GM18517 (cell line): ENCODE results near the gene MEDAG.

Source experiments
- ATAC-seq: cut with Tn5 transposase; IDR thresholded peaks from one replicate; pipeline ENCODE4 v1.9.1; 2021; ENCODE audit warnings: mild to moderate bottlenecking, moderate library complexity; ENCODE audit not compliant: unreplicated experiment

MEDAG gene

DNA sequence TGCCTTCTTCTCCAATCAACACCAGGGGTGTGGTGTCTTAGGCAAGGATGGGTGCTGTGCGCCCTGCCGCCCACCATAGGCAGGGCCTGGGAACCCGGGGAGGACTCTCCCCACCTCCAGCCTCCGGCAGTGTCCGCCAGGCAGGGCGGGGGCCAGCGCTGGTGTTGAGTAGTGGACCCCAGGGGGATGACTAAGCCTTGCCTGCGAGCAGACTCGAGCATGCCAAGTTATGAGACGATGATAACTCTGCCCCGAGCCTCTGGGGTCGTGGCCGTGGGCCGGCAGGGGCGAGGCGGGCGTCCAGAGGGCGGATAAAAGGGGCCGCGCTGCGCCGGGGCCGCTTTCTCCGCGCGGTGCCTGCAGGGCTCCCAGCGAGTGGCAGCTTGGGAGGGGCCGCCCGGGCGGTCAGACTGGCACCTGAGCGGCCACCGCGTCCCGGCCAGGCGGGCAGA, at the start of gene MEDAG:
TSS of gene MEDAG (plus strand) at position 340 of the 452 bp plus-strand sequence. CDS start 245 bp downstream, outside the sequence.
- ATAC-seq: no peak

DNA sequence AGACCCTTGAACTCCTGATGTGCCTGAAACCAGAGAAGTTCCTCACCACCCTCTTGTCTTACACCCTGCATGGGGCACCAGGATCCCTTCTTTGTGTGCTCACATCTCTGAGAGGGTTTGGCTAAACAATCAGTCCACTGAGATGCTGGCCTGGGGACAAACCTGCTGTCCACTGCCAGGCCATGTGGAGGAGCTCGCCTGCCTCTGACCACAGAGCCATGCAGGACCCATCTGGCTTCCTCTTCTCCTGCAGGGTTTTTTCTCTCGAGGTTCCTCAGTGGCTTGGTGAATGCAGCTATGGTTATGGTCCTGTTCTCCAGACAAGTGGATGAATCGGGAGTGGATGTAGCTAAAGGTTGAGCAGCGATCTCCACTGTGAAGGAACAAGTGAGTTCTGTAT, 49.1 kb upstream of the MEDAG start:
- ATAC-seq: no peak

DNA sequence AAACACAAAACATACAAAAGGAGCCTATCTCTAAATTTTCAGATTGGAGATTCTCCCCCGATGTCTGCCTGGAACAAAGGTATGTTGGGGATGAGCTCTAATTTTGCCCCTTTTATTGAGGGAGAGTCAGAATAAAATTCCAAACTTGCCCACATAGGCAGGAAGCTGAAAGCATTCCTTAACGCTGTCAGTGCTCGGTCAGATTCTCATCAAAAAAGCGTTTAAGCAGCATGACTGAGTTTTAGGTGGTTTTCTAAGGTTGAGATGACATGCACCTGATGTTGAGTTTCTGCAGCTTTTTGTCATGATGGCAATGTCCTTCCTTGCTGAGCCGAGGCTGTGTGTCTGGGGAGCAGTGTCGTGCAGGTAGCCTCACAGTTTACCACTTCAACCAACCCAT, 48.4 kb upstream of the MEDAG start:
- ATAC-seq: no peak

DNA sequence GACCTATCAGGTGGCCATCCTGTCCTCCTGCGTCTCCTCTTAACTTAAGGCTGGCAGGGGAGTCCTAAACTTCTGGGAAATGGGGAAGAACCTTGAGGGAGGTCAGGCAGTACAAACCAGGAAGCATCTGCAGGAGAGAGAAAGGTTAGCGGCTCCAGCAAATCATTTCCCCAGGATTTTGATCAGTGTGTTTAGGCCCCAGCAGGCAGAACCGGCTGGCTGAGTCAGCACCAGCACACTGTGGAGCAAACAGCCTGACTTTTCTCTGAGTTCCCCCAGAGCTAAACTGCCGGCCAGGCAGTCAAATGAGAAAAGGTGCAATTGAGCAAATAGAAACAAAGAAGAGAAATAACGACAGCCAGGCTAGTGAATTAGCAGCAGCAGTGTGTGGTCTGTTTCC, 46.7 kb upstream of the MEDAG start:
- ATAC-seq: no peak

DNA sequence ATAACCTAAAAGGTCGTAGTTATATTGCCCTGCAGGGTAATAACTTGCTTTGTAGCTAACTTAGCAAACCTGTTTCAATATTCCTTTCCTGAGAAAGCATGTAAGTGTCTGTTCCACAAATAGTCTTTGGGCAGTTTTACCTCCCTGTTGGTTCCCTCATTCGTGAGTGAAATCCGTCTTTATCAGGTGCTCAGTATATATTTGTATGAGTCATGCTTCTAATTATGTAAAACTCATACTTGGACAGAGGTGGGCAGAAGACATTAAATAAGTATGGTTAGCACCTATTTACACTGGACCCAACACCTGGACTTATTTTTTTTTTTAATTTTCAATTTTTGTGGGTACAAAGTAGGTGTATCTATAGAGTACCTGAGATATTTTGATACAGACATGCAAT, 44.9 kb upstream of the MEDAG start:
- ATAC-seq: no peak

DNA sequence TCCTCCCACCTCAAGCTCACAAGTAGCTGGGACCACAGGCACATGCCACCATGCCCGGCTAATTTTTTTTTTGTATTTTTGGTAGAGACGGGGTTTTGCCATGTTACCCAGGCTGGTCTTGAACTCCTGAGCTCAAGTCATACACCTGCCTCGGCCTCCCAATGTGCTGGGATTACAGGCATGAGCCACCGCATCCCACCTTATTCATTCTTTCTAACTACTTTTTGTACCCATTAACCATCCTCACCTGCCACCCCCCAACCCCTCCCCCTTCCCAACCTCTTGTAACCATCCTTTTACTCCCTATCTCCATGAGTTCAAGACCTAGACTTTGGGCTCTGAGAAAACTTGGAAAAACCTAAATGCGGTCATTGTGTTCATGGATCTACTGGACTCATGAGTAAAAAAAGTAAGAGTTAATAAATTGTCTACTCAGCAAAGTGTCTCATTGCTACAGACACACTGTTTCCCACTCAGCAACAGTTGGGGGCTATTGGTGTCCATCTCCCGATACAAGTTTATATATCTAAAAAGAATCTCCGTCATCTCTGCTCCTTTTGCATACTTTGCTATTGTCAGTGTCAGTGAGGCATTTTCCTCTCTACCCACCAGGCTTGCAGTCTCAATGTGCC, 44.1 kb upstream of the MEDAG start:
- no peak for ATAC-seq

DNA sequence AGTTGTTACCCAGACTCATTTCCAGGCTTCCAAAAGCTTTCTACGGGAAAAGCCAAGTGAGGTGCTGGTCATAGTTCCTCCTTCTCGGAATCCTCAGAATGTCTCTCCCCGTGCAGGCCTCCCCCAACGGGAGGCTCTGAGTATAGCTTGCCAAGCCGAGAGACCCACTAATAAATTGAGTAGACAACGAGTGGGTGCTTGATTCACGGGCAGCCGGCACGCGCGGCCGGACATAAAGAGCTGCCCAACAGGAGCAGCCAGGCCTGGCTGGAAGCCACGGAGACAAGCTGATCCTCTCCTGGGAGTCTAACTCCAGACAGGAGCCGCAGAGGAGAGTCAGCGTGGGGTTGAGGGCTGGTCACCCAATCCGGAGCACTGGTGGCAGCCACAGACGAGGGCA, 43.4 kb upstream of the MEDAG start:
- no peak for ATAC-seq

DNA sequence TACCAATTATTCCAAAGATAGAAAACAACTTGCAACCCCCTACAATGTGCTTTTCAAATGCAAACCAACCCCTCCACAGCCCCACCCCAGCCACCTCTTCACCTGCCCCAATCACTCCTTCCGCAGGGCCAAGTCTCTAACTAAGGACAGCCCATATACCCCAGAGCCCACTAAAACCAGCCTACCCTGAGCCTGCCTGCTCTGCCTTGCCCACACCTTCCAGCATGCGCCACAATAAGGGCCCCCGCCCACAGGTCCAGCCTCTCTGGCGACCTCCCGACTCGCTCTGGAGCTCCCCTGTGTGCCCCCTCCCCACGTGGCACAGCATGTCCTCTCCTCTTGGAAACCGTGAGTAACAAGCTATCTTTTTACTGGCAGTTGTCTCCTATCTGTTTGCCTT, 42.8 kb upstream of the MEDAG start:
- no peak for ATAC-seq

DNA sequence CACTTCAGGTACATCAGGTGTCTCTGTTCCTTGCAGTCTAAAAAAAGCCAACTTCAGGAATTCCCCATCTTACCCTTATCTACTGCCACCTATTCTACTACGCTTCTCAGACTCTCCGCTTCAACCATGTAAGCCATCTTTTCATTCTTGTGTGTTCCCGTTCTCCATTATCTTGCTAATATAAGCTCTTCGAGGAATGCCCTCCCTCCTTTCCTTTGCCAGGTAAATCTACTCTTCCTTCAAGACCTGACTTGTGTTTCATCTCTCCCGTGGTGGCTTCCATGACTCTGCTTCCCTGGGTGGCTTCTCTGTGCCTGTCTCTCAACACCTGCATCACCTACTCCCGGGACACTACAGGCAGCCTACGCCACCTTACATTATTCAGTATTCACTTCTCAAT, 42.3 kb upstream of the MEDAG start:
- ATAC-seq: no peak

DNA sequence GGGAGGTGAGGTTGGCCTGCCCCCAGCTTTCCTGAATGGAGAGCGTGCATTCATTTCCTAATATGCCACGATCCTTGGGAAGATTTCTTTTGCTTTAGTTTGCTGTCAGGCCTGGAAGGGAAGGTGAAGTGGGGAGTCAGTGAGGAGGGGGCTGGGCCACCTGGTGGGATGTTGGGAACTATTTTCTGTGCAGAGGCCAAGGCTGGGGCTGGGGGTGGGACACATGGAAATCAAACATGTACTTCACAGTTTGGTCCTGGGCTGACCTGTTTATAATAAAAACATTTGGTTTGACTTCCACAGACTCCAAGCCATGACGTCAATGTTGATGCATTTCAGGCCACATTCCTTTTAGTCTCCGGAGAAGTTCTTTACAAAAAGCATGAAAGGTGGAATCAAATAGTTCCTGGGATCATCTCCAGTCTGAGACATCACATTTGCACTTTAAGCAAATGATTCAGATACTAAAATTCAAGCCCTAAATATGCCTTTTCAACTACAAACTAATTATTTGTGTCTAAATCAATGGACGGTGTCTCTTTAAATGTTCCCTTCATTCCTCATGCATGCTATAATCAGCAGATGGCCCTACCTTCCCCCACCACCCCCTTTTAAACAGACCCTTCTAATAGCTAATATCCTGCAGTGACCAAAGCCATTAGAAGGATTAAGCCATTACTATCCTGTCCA, 41.5 kb upstream of the MEDAG start:
- ATAC-seq: no peak

DNA sequence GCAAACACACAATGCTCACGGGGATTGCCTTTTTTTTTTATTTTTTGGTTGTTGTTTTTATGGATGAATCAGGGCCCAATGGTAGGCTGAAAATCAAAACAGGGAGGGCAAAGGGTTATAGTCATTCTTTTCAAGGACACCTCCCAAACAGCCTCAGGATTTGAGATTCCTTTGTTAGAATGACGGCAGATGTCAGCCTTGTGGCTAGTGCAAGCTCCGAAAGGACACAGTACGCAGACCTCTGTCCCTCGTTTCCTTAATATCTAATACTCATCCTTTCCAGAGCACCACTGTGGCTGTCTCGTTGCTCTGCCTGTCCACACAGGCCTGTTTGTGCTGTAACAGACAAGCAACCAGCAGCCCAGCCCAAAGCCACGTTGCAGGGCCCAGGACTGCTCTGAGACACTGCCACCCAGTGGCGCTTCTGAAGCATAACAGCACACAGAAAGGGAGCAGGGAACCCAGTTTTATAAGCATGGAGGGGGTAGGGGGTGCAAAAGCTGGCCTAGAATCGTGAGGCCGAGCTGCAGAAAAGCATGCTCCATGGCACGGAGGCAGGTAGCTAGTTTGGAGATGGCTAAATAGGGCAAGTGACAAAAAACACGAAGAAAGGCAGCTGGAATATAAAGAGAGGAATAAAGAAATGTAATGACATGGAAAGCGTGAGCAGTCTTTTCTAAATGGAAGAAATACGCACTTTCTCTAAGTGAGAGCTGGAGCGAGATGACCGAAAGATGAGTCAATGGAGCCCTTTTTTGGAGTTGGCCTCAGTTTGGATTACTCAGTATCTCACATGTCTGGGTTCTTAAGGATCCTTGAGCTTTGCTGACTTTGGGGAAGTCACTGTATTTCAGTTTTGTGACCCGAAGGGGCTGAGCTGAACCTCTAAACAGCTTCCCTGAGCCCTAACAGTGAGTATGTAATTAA, 40.7 kb upstream of the MEDAG start:
- ATAC-seq: no peak

DNA sequence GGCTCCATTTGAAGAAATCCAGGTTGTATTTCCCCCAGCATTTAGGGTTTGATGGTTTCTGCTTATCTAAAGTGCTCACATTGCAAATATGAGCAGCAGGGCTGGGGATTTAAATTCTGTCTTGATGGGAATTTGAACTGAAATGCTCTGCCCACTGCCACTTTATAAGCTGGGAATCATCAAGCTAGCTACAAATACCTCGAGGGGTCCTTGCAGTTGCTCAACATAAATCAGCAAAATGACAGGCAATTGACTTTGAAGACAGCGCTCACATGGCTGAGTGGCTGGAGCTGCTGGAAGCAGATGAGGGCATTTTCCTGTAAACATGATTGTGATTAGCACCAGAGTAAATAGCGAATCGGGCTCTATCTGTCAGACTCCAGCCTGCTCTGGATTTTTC, 39.4 kb upstream of the MEDAG start:
- ATAC-seq: no peak

DNA sequence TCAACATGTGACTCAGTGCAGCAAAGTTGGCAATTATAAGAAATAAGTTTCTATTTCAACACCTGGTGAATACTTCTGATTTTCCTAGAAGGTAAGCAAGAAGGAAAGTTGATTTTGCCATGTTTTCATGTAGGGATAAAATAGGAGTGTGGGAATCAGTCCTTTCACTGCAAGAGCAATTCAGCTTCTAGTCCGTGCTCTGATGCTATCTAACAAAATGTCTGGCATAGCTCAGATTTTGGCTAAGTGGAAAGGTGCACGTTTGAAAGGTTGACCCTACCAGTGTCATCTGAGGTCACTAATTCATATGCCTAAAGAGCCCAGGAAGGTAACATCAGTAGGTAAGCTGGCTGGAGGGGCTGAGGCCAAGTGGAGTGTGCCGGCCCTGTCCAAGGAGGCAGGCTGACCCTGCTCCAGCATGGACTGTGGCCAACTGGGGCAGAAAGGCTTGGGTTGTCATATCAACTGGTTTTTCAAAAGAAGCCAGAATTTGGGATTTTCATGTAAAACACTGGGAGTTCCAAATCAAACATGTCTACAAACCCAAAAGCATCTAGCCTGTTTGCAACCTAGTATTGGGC, 38.9 kb upstream of the MEDAG start:
- ATAC-seq: no peak

DNA sequence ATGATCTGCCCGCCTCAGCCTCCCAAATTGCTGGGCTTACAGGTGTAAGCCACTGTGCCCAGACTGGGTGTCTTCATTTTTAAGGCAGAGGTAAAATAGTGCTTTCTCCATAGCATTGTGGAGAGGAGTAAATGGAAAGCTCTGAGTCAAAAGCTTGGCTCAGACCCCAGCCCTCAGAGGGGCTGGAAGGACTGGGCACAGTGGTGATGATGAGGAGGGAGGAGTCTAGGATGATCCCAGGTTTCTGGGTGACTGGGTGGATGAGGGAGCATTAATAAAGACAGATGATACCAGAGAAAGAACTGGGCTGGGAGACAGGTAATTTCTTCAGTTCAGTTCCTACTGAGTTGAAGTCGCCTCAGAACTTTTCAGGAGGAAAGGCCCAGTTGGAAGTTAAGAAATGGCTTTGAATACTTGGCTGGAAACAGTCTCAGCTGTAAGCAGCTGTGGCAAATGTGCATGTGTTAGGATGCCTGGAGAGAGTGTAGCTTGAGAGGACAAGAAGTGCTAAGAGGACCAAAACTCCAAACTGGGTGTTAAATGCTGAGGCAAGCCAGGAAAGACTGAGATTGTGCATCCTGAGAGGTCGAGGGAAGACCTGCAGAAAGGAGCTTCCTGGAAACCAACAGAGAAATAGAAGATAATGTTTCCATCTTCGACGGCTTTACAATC, 37.1 kb upstream of the MEDAG start:
- ATAC-seq: no peak

DNA sequence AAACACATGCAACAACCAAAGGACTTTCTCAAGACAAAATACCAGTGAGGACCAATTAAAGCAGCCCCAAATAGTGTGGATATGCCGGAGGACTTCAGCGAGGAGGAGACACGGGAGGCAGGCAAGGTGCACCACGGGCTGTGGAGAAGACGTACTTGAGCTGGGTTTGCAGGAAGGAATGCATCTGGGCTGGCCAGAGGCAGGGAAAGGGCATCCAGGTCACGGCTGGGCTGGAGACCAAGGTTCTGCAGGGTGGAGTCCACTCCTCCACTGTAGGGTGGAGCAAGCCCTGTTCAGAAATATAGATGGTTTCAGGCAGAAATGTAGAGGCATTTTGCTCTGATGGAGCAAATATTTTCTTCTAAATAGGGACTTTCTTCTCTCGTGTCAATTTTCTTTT, 36.6 kb upstream of the MEDAG start:
- no peak for ATAC-seq

DNA sequence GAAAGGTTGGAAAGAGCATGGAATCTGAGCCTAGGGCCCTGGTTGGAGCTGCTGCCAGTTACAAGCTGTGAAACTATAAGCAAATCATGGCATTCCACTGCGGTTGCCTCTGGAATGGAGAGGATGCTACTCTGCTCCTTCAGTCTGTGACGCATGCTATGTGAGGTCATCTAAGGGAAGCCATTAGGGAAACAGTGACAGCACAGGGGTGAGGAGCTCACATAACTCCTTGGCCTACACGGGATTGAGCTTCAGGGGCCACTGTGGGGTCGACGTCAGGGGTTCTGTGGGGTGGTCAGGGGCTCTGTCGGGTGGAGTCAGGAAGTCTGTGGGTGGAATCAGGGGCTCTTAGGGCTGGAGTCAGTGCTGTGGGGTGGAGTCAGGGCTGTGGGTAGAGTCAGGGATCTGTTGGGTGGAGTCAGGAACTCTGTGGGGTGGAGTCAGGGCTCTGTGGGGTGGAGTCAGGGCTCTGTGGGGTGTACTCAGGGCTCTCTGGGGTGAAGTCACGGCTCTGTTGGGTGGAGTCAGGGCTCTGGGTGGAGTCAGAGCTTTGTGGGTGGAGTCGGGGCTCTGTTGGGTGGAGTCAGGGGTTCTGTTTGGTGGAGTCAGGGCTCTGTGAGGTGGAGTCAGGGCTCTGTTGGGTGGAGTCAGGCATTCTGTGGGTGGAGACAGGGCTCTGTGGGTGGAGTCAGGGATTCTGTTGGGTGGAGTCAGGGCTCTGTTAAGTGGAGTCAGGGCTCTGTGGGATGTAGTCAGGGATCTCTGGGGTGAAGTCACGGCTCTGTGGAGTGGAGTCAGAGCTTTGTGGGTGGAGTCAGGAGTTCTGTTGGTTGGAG, 35.8 kb upstream of the MEDAG start:
- no peak for ATAC-seq

DNA sequence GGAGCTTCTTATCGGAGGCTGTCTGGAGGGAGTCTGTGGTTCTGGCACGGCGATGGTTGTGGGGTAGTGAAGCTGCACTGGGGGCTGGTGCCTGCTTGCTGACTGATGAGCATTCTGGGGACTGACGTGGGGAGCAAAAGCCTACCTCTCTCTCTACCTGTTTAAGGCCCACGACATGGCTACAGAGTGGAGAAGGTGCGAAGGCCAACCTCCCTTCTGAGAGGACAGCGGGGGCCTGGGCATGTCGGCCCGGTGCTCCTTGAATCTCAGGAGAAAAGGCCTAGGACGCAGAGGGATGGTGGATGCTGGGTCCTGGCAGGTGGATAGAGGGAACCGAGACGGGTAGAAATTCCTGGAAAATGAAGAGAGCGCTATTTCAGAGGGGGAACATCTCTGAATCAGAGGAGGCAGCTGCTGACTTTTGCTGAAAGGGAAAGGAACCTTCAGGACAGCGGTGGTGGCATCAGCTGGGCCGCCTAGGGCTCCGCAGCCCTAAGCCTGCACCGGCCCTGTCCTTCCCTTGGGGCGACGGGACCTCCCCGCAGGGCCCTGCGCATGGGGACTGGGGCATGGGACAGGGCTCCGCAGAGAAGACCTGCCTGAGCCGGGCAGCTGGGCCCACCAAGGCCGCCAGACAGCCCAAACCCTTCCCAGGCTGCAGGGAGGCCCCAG, 35.0 kb upstream of the MEDAG start:
- no peak for ATAC-seq

DNA sequence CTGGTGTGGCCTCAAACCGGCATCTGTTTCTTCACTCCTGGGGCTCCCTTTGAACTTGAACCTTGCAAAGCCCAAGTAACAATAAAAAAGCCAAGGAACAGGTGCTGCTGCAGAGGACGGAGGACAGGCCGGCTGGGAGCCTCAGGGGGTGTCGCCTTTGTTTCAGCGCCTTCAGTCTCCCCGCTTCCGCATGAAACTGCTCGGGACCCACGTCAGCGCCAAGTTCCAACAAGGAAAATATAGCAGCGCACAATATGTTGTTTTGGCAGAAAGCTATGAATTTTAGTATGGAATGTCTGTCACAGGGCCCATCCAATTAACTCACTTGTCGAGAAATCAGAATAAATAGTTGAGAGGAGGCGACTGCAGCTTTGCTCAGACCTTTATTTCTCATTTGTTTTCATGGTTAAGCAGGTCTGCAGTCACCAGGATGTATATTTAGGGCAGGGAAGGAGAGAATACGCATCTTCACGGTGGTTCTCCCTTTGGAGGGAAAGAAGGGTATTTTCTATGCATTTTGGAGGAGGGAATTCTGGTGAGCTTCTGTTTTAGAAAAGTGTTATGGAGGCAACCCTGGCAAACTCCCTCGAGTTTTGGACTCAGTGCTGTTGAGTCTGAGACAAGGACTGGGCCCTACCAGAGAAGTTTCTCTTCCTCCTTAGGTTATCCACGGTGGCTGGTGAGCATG, 34.3 kb upstream of the MEDAG start:
- ATAC-seq: no peak

DNA sequence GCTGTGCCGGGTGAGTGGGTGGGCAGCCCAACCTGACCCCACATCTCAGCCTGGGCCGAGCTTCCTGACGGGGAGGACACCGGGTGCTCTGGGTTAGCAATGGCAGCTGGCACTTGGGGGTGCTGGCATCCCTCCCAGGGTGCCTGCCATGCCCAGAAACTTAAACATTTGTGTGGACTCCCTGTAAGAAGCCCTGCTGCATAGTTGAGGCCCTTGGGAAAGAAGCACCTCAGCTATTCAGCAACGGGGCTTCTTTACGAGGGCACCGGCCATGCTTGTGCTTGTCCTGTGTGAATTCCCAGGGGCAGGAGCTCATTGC, 33.8 kb upstream of the MEDAG start:
- no peak for ATAC-seq
